DOHH2 (cell line): ENCODE results near the gene CCDC7.

Experiments
- H3F3A ChIP-seq: fragments of 200-600 bp; sonication (generic), shearing (Covaris generic); 2 replicates; pipeline ENCODE4 v1.6.0; 2016; ENCODE audit warnings: antibody characterized with exemption, mild to moderate bottlenecking; ENCODE audit not compliant: control insufficient read depth, insufficient read depth
- H3K27ac ChIP-seq: fragments of 200-600 bp; sonication (generic); 2 replicates; pipeline ENCODE4 v1.5.1; 2014; ENCODE audit warnings: low read depth, mild to moderate bottlenecking, low read length, moderate library complexity
- H3K27me3 ChIP-seq: fragments of 200-600 bp; sonication (generic); 2 replicates; pipeline ENCODE4 v1.6.1; 2014; ENCODE audit warnings: mild to moderate bottlenecking, low read length, mixed read lengths; ENCODE audit not compliant: control insufficient read depth
- H3K36me3 ChIP-seq: fragments of 200-600 bp; sonication (generic); 2 replicates; pipeline ENCODE4 v1.6.1; 2014; ENCODE audit warnings: mild to moderate bottlenecking, low read length, moderate library complexity, mixed read lengths; ENCODE audit not compliant: control insufficient read depth
- H3K4me1 ChIP-seq: fragments of 200-600 bp; sonication (generic); 2 replicates; pipeline ENCODE4 v1.6.1; 2014; ENCODE audit warnings: mild to moderate bottlenecking, low read length, mixed read lengths; ENCODE audit not compliant: control insufficient read depth
- H3K4me2 ChIP-seq: fragments of 200-600 bp; sonication (generic); 2 replicates; pipeline ENCODE4 v1.6.0; 2014; ENCODE audit warnings: mild to moderate bottlenecking, low read length, moderate library complexity
- H3K4me3 ChIP-seq: fragments of 200-600 bp; sonication (generic); 2 replicates; pipeline ENCODE4 v1.5.1; 2014; ENCODE audit warnings: mild to moderate bottlenecking, low read length, mixed read lengths
- H3K79me2 ChIP-seq: fragments of 200-600 bp; sonication (generic); 2 replicates; pipeline ENCODE4 v1.6.1; 2014; ENCODE audit warnings: mild to moderate bottlenecking, low read length, mixed read lengths; ENCODE audit not compliant: control insufficient read depth
- H3K9me2 ChIP-seq: fragments of 200-600 bp; sonication (generic); replicated peaks from 2 replicates; pipeline ENCODE4 v1.6.1; 2014; ENCODE audit warnings: mild to moderate bottlenecking, low read length, mixed read lengths; ENCODE audit not compliant: control insufficient read depth
- H3K9me3 ChIP-seq: fragments of 200-600 bp; sonication (generic); 2 replicates; pipeline ENCODE4 v1.6.1; 2014; ENCODE audit warnings: antibody characterized with exemption, low read length, mixed read lengths; ENCODE audit not compliant: control insufficient read depth, insufficient read depth
- H4K20me1 ChIP-seq: fragments of 200-600 bp; sonication (generic); 2 replicates; pipeline ENCODE4 v1.6.0; 2014; ENCODE audit warnings: low read depth, mild to moderate bottlenecking, antibody characterized with exemption, low read length, moderate library complexity; ENCODE audit not compliant: control insufficient read depth, insufficient read depth
- EZH2phosphoT487 ChIP-seq: fragments of 200-600 bp; sonication (generic); IDR thresholded peaks from 2 replicates; pipeline ENCODE4 v1.6.1; 2017; ENCODE audit warnings: borderline replicate concordance, mild to moderate bottlenecking, antibody characterized with exemption, low read length, moderate library complexity, mixed read lengths
- TF ChIP-seq, protein P1 (sequence below): fragments of 200-600 bp; sonication (generic); IDR thresholded peaks from one replicate; pipeline ENCODE4 v1.5.1; 2014; ENCODE audit warnings: antibody characterized with exemption, mild to moderate bottlenecking, low read depth, low read length; ENCODE audit not compliant: poor library complexity, severe bottlenecking

Gene CCDC7

DNA sequence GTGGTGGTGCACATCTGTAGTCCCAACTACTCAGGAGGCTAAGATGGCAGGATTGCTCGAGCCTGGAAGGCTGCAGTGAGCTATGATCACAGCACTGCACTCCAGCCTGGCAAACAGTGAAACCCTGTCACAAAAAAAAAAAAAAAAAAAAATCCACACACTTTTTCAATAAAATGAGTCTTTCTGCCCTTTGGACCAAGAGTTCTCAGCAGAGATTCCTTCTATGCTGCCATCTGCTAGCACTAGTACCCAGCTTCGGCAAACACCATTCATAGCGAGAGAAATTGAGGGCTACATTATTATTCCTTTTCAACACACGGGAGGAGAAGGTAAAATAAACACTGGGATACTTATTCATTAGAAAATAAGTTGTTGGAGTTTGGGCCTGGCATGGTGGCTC lies 43.4 kb upstream of the CCDC7 start:
- Histone ChIP-seq H3K4me2 (no peak overlapping the region), H3K4me3 (no peak overlapping the region), H3K9me3 (no peaks in the 10 kb centered on the region), H3F3A (no peaks in the 10 kb centered on the region), H3K36me3 (no peaks in the 10 kb centered on the region), H4K20me1 (no peaks in the 10 kb centered on the region), H3K27ac (no peak overlapping the region), H3K4me1 (no peaks in the 10 kb centered on the region), H3K27me3 (no peaks in the 10 kb centered on the region), H3K9me2 (no peaks in the 10 kb centered on the region), H3K79me2 (no peaks in the 10 kb centered on the region)
- no peak for TF ChIP-seq EZH2phosphoT487
- TF ChIP-seq, protein P1, sequence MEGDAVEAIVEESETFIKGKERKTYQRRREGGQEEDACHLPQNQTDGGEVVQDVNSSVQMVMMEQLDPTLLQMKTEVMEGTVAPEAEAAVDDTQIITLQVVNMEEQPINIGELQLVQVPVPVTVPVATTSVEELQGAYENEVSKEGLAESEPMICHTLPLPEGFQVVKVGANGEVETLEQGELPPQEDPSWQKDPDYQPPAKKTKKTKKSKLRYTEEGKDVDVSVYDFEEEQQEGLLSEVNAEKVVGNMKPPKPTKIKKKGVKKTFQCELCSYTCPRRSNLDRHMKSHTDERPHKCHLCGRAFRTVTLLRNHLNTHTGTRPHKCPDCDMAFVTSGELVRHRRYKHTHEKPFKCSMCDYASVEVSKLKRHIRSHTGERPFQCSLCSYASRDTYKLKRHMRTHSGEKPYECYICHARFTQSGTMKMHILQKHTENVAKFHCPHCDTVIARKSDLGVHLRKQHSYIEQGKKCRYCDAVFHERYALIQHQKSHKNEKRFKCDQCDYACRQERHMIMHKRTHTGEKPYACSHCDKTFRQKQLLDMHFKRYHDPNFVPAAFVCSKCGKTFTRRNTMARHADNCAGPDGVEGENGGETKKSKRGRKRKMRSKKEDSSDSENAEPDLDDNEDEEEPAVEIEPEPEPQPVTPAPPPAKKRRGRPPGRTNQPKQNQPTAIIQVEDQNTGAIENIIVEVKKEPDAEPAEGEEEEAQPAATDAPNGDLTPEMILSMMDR: no peak

DNA sequence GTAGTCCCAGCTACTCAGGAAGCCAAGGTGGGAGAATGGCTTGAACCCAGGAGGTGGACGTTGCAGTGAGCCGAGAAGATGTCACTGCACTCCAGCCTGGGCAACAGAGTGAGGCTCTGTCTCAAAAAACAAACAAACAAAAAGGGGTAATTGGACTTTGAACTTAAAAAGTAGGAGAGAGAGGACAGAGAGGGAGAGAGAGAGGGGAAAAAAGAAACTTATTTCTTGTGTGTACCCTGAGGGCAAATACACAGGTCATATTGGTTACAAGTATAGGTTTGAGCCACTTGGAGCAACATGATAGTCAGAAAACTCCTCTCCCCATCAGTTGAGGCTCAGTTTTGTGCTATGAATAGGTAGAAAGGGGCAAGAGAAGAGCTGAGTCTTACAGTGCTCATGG lies 42.8 kb upstream of the CCDC7 start:
- H3K4me3 ChIP-seq: no peak overlapping the region

GRCh38 chr10:32408690-32409089 lies 37.2 kb upstream of the CCDC7 start:
- Histone ChIP-seq H3K36me3 (no peaks in the 10 kb centered on the region), H3K9me2 (no peaks in the 10 kb centered on the region), H3K27ac (no peak overlapping the region), H3K4me1 (no peaks in the 10 kb centered on the region), H3K4me2 (no peak overlapping the region), H3K9me3 (no peaks in the 10 kb centered on the region), H3K79me2 (no peaks in the 10 kb centered on the region), H3K27me3 (no peaks in the 10 kb centered on the region), H3F3A (no peaks in the 10 kb centered on the region), H4K20me1 (no peaks in the 10 kb centered on the region), H3K4me3 (no peak overlapping the region)
- no peak for TF ChIP-seq EZH2phosphoT487
- TF ChIP-seq, protein P1: no peak

More for the DNA sequence above, 42.8 kb upstream of the CCDC7 start:
- Histone ChIP-seq H3K27ac (no peak overlapping the region), H4K20me1 (no peaks in the 10 kb centered on the region), H3K9me2 (no peaks in the 10 kb centered on the region), H3F3A (no peaks in the 10 kb centered on the region), H3K36me3 (no peaks in the 10 kb centered on the region), H3K4me1 (no peaks in the 10 kb centered on the region), H3K79me2 (no peaks in the 10 kb centered on the region), H3K27me3 (no peaks in the 10 kb centered on the region), H3K9me3 (no peaks in the 10 kb centered on the region), H3K4me2 (no peak overlapping the region)
- TF ChIP-seq EZH2phosphoT487: no peak
- TF ChIP-seq, protein P1: no peak

- Histone ChIP-seq H3K27me3 (no peaks in the 10 kb centered on the region), H4K20me1 (no peaks in the 10 kb centered on the region), H3K4me1 (no peaks in the 10 kb centered on the region), H3K27ac (no peak overlapping the region), H3K4me2 (no peak overlapping the region), H3K9me2 (no peaks in the 10 kb centered on the region), H3K9me3 (no peaks in the 10 kb centered on the region), H3K79me2 (no peaks in the 10 kb centered on the region), H3K36me3 (no peaks in the 10 kb centered on the region), H3F3A (no peaks in the 10 kb centered on the region), H3K4me3 (no peak overlapping the region)
- TF ChIP-seq, protein P1: no peak
- TF ChIP-seq EZH2phosphoT487: no peak
Observed at GRCh38 chr10:32409741-32410140, 36.2 kb upstream of the CCDC7 start.
